K562 (cell line): ENCODE data around the gene MYH9. TPM values are rescaled to one million over a fixed set of nuclear protein-coding genes. Genes with fewer than 3 reads are reported as not detected.
A peak's percentile ranks its signal among the peaks of the same experiment; 100 is the strongest.

Experiments
- CREM ChIP-seq: IDR thresholded peaks from 2 replicates; pipeline ENCODE4 v1.6.1; 2014; ENCODE audit warnings: antibody characterized with exemption, low read depth
- DPF2 ChIP-seq: fragments of 450-650 bp; IDR thresholded peaks from 2 replicates; pipeline ENCODE4 v1.6.1; 2016
- ETV1 ChIP-seq: fragments of 450-650 bp; conservative IDR thresholded peaks from 2 replicates; pipeline ENCODE4 v1.6.1; 2016; ENCODE audit warnings: missing genetic modification characterization, control low read depth, low read depth, missing compliant biosample characterization
- FOSL1 ChIP-seq: fragments of 200-800 bp; sonication (Bioruptor generic); conservative IDR thresholded peaks from 2 replicates; pipeline ENCODE4 v1.6.1; 2016; ENCODE audit warnings: missing genetic modification characterization, missing compliant biosample characterization
- FOXK2 ChIP-seq, 2 experiments: fragments of 450-650 bp; IDR thresholded peaks in 1 of 2; conservative IDR thresholded peaks in 1 of 2; 2 replicates each; pipeline ENCODE4 v1.6.1; 2016; ENCODE audit warnings: low read depth in 2 of 2, mild to moderate bottlenecking in 1 of 2
- GABPB1 ChIP-seq: sonication (generic); formaldehyde crosslinking; IDR thresholded peaks from 2 replicates; pipeline ENCODE4 v1.8.0; 2022; ENCODE audit warnings: mild to moderate bottlenecking, missing genetic modification reagents
- GABPB2 ChIP-seq: fragments of 250-450 bp; sonication (Bioruptor Pico); conservative IDR thresholded peaks from 2 replicates; pipeline ENCODE4 v1.5.1; 2021; ENCODE audit warnings: mild to moderate bottlenecking
- MAFK ChIP-seq: IDR thresholded peaks from 2 replicates; pipeline ENCODE4 v1.6.1; 2011; ENCODE audit warnings: low read length, improper control_type of control experiment
- POLR3G ChIP-seq: IDR thresholded peaks from 2 replicates; pipeline ENCODE4 v1.6.1; 2011; ENCODE audit not compliant: insufficient read length, insufficient replicate concordance; ENCODE audit errors: extremely low read depth
- RBFOX2 ChIP-seq: fragments of 200-400 bp; formaldehyde crosslinking; IDR thresholded peaks from 2 replicates; pipeline ENCODE4 v1.6.1; 2017; ENCODE audit warnings: low read depth, mild to moderate bottlenecking, low read length, moderate library complexity
- RCOR1 ChIP-seq, 2 experiments: IDR thresholded peaks; 2 replicates each; pipeline ENCODE4 v1.6.1; 2012; ENCODE audit warnings: low read depth in 2 of 2, low read length in 2 of 2, borderline replicate concordance in 1 of 2, improper control_type of control experiment in 1 of 2
- SMAD3 ChIP-seq: fragments of 450-650 bp; formaldehyde crosslinking; conservative IDR thresholded peaks from 2 replicates; pipeline ENCODE4 v1.4.0; 2020; ENCODE audit warnings: mild to moderate bottlenecking
- SMARCE1 ChIP-seq: fragments of 450-650 bp; IDR thresholded peaks from 2 replicates; pipeline ENCODE4 v1.7.1; 2016; ENCODE audit warnings: mild to moderate bottlenecking
- SPI1 ChIP-seq: IDR thresholded peaks from 2 replicates; pipeline ENCODE4 v1.6.1; 2011; ENCODE audit warnings: low read depth, low read length, control low read depth, borderline replicate concordance
- TFAP4 ChIP-seq: sonication (generic); formaldehyde crosslinking; IDR thresholded peaks from 2 replicates; pipeline ENCODE4 v1.8.0; 2022; ENCODE audit warnings: missing genetic modification reagents, mild to moderate bottlenecking, moderate library complexity, borderline replicate concordance
- ZNF57 ChIP-seq: fragments of 450-650 bp; formaldehyde crosslinking; IDR thresholded peaks from 2 replicates; pipeline ENCODE4 v1.4.0; 2020; ENCODE audit warnings: mild to moderate bottlenecking, moderate library complexity
- polyA plus RNA-seq, 8 experiments: library from polyadenylated mRNA; depleted of rRNA in 4 of 8; stranded (reverse) in 5 of 8; unstranded in 3 of 8; fragments of >200 nt; fragmentation: Nextera tagmentation in 2 of 8; fragmentation: Illumina TruSeq in 1 of 8; extraction: Ambion mirVana in 2 of 8; extraction: Trizol in 1 of 8; gene quantifications; 2 replicates each; pipeline versions ENCODE4 v1.2.1 to v1.2.3, GENCODE V29; 2011 to 2014; ENCODE audit warnings: inconsistent platforms in 1 of 8, missing spikeins in 1 of 8
- total RNA-seq, 7 experiments: library from RNA; depleted of rRNA in 6 of 7; stranded (reverse); fragments of >200 nt in 6 of 7; fragmentation: Illumina TruSeq in 2 of 7; extraction: Trizol in 2 of 7; gene quantifications; 2 replicates each; pipeline versions ENCODE4 v1.2.1 to v1.2.3, GENCODE V29; 2011 to 2021; ENCODE audit warnings: low replicate concordance in 1 of 7
- TF ChIP-seq, protein P1 (sequence below): fragments of 450-650 bp; IDR thresholded peaks from 2 replicates; pipeline ENCODE4 v1.6.1; 2017; ENCODE audit warnings: antibody characterized with exemption, mild to moderate bottlenecking
- TF ChIP-seq, protein P2 (sequence below): sonication (generic); formaldehyde crosslinking; IDR thresholded peaks from 2 replicates; pipeline ENCODE4 v1.8.0; 2023; ENCODE audit warnings: missing genetic modification reagents, mild to moderate bottlenecking, borderline replicate concordance

MYH9 gene
- total and polyA plus RNA-seq, 9 of the 15 experiments (the other 6 are each of a cell fraction or from before 2014, with no cell fraction given), result 0.71 to 111 (median 24.6) TPM

GRCh38 chr22:36331306-36331911 is 56.4 kb downstream of the MYH9 start (continued):
- peak; percentile 92 for TF ChIP-seq ETV1 (tag)
- no peak for TF ChIP-seq GABPB2 (CRISPR knock-in tag)
- TF ChIP-seq TFAP4 (CRISPR knock-in tag), result peak; percentile 62; the same call in 1 of the 2 replicates
- TF ChIP-seq, protein P1, sequence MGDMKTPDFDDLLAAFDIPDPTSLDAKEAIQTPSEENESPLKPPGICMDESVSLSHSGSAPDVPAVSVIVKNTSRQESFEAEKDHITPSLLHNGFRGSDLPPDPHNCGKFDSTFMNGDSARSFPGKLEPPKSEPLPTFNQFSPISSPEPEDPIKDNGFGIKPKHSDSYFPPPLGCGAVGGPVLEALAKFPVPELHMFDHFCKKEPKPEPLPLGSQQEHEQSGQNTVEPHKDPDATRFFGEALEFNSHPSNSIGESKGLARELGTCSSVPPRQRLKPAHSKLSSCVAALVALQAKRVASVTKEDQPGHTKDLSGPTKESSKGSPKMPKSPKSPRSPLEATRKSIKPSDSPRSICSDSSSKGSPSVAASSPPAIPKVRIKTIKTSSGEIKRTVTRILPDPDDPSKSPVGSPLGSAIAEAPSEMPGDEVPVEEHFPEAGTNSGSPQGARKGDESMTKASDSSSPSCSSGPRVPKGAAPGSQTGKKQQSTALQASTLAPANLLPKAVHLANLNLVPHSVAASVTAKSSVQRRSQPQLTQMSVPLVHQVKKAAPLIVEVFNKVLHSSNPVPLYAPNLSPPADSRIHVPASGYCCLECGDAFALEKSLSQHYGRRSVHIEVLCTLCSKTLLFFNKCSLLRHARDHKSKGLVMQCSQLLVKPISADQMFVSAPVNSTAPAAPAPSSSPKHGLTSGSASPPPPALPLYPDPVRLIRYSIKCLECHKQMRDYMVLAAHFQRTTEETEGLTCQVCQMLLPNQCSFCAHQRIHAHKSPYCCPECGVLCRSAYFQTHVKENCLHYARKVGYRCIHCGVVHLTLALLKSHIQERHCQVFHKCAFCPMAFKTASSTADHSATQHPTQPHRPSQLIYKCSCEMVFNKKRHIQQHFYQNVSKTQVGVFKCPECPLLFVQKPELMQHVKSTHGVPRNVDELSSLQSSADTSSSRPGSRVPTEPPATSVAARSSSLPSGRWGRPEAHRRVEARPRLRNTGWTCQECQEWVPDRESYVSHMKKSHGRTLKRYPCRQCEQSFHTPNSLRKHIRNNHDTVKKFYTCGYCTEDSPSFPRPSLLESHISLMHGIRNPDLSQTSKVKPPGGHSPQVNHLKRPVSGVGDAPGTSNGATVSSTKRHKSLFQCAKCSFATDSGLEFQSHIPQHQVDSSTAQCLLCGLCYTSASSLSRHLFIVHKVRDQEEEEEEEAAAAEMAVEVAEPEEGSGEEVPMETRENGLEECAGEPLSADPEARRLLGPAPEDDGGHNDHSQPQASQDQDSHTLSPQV, result peak; percentile 95
- peak; percentile 54 for TF ChIP-seq RBFOX2
- TF ChIP-seq, protein P2, sequence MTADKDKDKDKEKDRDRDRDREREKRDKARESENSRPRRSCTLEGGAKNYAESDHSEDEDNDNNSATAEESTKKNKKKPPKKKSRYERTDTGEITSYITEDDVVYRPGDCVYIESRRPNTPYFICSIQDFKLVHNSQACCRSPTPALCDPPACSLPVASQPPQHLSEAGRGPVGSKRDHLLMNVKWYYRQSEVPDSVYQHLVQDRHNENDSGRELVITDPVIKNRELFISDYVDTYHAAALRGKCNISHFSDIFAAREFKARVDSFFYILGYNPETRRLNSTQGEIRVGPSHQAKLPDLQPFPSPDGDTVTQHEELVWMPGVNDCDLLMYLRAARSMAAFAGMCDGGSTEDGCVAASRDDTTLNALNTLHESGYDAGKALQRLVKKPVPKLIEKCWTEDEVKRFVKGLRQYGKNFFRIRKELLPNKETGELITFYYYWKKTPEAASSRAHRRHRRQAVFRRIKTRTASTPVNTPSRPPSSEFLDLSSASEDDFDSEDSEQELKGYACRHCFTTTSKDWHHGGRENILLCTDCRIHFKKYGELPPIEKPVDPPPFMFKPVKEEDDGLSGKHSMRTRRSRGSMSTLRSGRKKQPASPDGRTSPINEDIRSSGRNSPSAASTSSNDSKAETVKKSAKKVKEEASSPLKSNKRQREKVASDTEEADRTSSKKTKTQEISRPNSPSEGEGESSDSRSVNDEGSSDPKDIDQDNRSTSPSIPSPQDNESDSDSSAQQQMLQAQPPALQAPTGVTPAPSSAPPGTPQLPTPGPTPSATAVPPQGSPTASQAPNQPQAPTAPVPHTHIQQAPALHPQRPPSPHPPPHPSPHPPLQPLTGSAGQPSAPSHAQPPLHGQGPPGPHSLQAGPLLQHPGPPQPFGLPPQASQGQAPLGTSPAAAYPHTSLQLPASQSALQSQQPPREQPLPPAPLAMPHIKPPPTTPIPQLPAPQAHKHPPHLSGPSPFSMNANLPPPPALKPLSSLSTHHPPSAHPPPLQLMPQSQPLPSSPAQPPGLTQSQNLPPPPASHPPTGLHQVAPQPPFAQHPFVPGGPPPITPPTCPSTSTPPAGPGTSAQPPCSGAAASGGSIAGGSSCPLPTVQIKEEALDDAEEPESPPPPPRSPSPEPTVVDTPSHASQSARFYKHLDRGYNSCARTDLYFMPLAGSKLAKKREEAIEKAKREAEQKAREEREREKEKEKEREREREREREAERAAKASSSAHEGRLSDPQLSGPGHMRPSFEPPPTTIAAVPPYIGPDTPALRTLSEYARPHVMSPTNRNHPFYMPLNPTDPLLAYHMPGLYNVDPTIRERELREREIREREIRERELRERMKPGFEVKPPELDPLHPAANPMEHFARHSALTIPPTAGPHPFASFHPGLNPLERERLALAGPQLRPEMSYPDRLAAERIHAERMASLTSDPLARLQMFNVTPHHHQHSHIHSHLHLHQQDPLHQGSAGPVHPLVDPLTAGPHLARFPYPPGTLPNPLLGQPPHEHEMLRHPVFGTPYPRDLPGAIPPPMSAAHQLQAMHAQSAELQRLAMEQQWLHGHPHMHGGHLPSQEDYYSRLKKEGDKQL (CRISPR knock-in tag), result no peak
- peak; percentile 4; the same call in 1 of the 2 replicates for TF ChIP-seq SMAD3
- peak; percentile 84 for TF ChIP-seq SPI1
- 0 out of 2 replicates have a peak, but pooled peaks have one; percentile 8 for TF ChIP-seq DPF2
- peak; percentile 73; the same call in 1 of the 2 replicates for TF ChIP-seq GABPB1
- 0 out of 2 replicates have a peak, but pooled peaks have one; percentile 29 for TF ChIP-seq SMARCE1
- peak; percentile 45 for TF ChIP-seq MAFK
- TF ChIP-seq FOSL1 (tag), result peak; percentile 88
- no peak for TF ChIP-seq ZNF57 (CRISPR knock-in tag)
- peak; percentile 59 for TF ChIP-seq CREM
- peak in 1 of 2 experiments; percentile 31; a peak in 1 of 4 replicates for TF ChIP-seq RCOR1 (IDR thresholded peaks at IDR 0.05; ENCODE audit: borderline replicate concordance in 1 of 2, low read depth in 2 of 2, low read length in 2 of 2)
- TF ChIP-seq FOXK2 (conservative IDR thresholded peaks at IDR 0.05 in 1 of 2, IDR thresholded peaks at IDR 0.05 in 1 of 2; ENCODE audit: low read depth in 2 of 2), result no peak
- no peak for TF ChIP-seq POLR3G
